Measurements from ENCODE around the gene PARD3. TPM values are rescaled to one million over a fixed set of nuclear protein-coding genes. Genes with fewer than 3 reads are reported as not detected.

Gene PARD3
- polyA plus RNA-seq, 3 donors: 0.51 TPM; not detected in 2

DNA sequence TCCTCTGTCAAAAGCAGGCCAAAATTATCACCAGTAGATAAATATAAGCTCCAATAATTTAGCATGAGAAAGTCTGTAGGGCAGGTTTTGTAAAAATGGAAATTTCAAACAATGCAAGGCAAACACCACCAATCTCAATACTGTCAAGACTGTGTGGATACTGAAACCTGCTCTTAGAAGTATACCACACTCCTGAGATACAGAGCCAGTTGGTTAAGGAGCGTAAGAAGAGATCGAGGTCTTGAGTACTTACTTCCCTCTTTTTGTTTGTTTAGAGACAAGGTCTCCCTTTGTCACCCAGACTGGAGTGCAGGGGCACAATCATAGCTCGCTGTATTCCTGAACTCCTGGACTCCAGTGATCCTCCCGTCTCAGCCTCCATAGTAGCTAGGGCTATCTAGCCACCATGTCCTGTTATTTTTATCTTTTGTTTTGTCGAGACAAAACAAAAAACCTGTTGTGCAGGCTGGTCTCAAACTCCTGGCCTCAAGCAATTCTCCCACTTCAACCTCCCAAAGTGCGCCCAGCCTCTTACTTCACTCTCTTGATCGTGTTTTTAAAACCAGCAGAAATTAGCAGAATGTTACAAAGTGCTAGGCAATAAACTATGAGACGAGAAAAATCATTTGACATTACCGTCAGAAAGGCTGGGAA lies 205.7 kb downstream of the PARD3 start:
- 78% methylated on average over 4 of the region's 9 CpGs for WGBS (ENCODE audit: insufficient coverage)
- intact Hi-C loops (cut with micrococcal nuclease): no loop called here
- Mint-ChIP-seq H3K27me3 (ENCODE audit: low read depth in 3 of 3) (no peaks in the 10 kb centered on the region), H3K4me1 (no peaks in the 10 kb centered on the region), H3K9me3 (peaks cover 0 to 2% (median 0%) of the 10 kb centered on the region in 7 donors), H3K27ac (no peak overlapping the region), H3K36me3 (no peaks in the 10 kb centered on the region), H3K4me3 (no peak overlapping the region)
- Histone ChIP-seq H3K9me3 (replicated peaks in 1 of 2; ENCODE audit: control insufficient read depth in 1 of 2, insufficient read depth in 1 of 2, low read length in 2 of 2) (no peaks in the 10 kb centered on the region), H3K36me3 (replicated peaks in 1 of 2; ENCODE audit: control insufficient read depth in 1 of 2, insufficient read depth in 2 of 2, low read length in 2 of 2) (no peaks in the 10 kb centered on the region), H2AFZ (ENCODE audit: insufficient read depth, low read depth, low read length, poor library complexity, severe bottlenecking) (no peak overlapping the region), H3K27me3 (ENCODE audit: control insufficient read depth in 2 of 2, insufficient read depth in 2 of 2, low read length in 2 of 2) (no peaks in the 10 kb centered on the region), H3K4me1 (ENCODE audit: control insufficient read depth in 1 of 2, insufficient read depth in 2 of 2, low read length in 2 of 2) (no peaks in the 10 kb centered on the region), H3K9ac (ENCODE audit: insufficient read depth, low read length, poor library complexity, severe bottlenecking) (no peak overlapping the region), H3K4me2 (replicated peaks; ENCODE audit: extremely low read depth, low read length, poor library complexity, severe bottlenecking) (no peak overlapping the region), H3K27ac (ENCODE audit: low read depth in 1 of 2, low read length in 2 of 2) (no peak overlapping the region), H3K79me2 (ENCODE audit: insufficient read depth, low read length) (no peaks in the 10 kb centered on the region), H3K4me3 (replicated peaks in 1 of 3; ENCODE audit: low read depth in 2 of 3, low read length in 3 of 3) (no peak overlapping the region), H4K20me1 (ENCODE audit: insufficient read depth, low read length) (no peaks in the 10 kb centered on the region)
- no peak for DNase-seq
- no peak for TF ChIP-seq CTCF (IDR thresholded peaks at IDR 0.05)

DNA sequence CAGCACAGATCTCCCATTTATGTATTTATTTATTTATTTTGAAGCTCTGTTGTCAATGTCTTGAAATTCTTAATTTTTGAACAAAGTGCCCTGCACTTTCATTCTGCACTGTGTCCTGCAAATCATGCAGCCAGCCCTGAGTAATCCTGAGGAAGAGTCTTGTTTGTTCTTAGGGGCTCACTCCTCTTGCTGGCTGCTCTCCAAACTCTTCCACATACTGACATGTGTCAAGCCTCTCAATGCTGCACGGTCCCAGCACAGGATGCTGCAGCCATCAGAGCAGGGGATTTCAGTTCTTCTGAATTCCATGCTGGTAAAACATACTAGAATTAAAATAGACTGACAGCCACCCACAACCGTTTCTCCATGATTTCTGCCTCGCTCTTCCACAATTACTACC lies 207.2 kb downstream of the PARD3 start:
- Histone ChIP-seq H2AFZ (ENCODE audit: insufficient read depth, low read depth, low read length, poor library complexity, severe bottlenecking) (no peak overlapping the region), H3K4me2 (replicated peaks; ENCODE audit: extremely low read depth, low read length, poor library complexity, severe bottlenecking) (no peak overlapping the region), H3K79me2 (ENCODE audit: insufficient read depth, low read length) (no peaks in the 10 kb centered on the region), H3K4me1 (ENCODE audit: control insufficient read depth in 1 of 2, insufficient read depth in 2 of 2, low read length in 2 of 2) (no peaks in the 10 kb centered on the region), H3K9ac (ENCODE audit: insufficient read depth, low read length, poor library complexity, severe bottlenecking) (no peak overlapping the region), H3K4me3 (replicated peaks in 1 of 3; ENCODE audit: low read depth in 2 of 3, low read length in 3 of 3) (no peak overlapping the region), H4K20me1 (ENCODE audit: insufficient read depth, low read length) (no peaks in the 10 kb centered on the region), H3K27me3 (ENCODE audit: control insufficient read depth in 2 of 2, insufficient read depth in 2 of 2, low read length in 2 of 2) (no peaks in the 10 kb centered on the region), H3K36me3 (replicated peaks in 1 of 2; ENCODE audit: control insufficient read depth in 1 of 2, insufficient read depth in 2 of 2, low read length in 2 of 2) (no peaks in the 10 kb centered on the region), H3K9me3 (replicated peaks in 1 of 2; ENCODE audit: control insufficient read depth in 1 of 2, insufficient read depth in 1 of 2, low read length in 2 of 2) (no peaks in the 10 kb centered on the region), H3K27ac (ENCODE audit: low read depth in 1 of 2, low read length in 2 of 2) (no peak overlapping the region)
- H3K36me3 Mint-ChIP-seq: no peaks in the 10 kb centered on the region
- intact Hi-C loops (cut with micrococcal nuclease): no loop called here
- no peak for TF ChIP-seq CTCF (IDR thresholded peaks at IDR 0.05)
- peaks cover 0 to 3% (median 0%) of the 10 kb centered on the region in 3 donors for H3K27me3 Mint-ChIP-seq (ENCODE audit: low read depth in 3 of 3)
- H3K4me3 Mint-ChIP-seq: no peak overlapping the region
- H3K4me1 Mint-ChIP-seq: no peaks in the 10 kb centered on the region
- no peak overlapping the region for H3K27ac Mint-ChIP-seq
- DNase-seq: no peak
- WGBS (ENCODE audit: insufficient coverage): 13% methylated on average over 1 of the region's 3 CpGs
- H3K9me3 Mint-ChIP-seq: peaks cover 0 to 2% (median 0%) of the 10 kb centered on the region in 7 donors

Data from CD14-positive monocyte (primary cell).